Stimulated activated CD4-positive, alpha-beta T cell treated with anti-CD3 and anti-CD28 coated beads, Interleukin-15, amount 100 ng/mL, for 1 hour (primary cell): ENCODE results near the gene SHE.
"Not testable (repeated sequence)": the region's sequence is repeated elsewhere in the genome, so short reads cannot be mapped to it uniquely, and the experiment has no call there.

Experiments
- DNase-seq, 2 donors: peaks; one replicate each; pipeline ENCODE4 v3.0.0-alpha.2; 2020; ENCODE audit warnings: low read depth in 1 of 2, low spot score in 1 of 2

The SHE gene

GRCh38 chr1:154514066-154514553 lies 11.9 kb upstream of the SHE start:
- DNase-seq = no peak

DNA sequence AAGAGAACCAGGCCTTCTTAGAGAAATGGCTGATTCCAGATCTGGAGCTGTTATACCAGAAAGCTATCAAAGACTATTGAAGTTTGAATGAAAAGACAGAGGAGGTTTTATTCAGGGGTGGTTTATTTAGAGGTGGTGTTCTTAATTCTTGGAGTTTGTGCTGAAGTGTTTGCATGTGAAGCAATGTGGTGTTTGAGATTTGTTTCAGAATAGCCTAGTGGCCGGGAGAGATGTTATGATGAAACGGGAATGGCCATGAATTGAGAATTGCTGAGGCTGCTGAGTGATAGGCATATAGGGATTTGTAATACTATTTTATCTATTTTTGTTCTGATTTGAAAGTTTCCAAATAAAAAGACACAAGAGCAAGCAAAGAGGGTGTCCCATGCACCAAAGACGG lies 10.5 kb upstream of the SHE start:
- no peak for DNase-seq

DNA sequence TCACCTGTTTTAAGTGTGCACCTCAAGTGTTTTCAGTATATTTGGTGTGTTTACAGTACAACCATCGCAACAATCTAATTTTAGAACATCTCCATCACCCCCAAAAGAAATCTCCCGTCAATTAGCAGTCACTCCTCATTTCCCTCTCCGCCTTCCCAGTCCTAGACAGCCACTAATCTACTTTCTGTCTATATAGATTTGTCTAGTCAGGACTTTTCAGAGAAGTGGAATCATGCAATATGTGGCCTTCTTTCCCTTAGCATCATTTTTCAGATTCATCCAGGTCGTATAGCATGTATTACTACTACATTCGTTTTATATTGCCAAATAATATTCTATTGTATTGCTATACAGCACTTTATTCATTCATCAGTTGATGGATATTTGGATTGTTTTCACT lies 1.7 kb upstream of the SHE start:
- no peak for DNase-seq

- no peak for DNase-seq
These were observed 518 bp upstream of the SHE start for GRCh38 chr1:154502744-154503115.

- DNase-seq = no peak
These were observed 668 bp downstream of the SHE start for GRCh38 chr1:154501423-154502065.

DNA sequence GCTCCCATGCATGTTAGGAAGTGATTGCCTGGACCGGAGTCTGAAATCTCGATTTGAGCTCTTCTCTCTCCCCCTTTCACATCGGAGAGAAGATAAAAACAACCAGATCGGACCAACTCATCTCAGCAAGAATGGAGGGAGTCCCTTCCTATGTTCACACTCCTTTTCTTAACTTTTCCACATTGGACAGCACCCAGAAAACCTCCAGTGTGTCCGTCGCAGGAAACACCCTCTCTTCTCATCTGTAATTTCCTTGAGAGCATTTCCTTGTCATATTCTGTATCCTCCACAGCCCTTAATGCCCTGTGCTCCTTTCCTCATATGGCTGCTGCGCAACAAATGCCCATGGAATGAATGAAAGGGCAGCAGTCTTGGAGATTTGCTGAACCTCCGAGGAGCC lies 1.7 kb downstream of the SHE start:
- no peak for DNase-seq

- DNase-seq = no peak
These were observed 2.8 kb downstream of the SHE start for GRCh38 chr1:154499446-154499845.

GRCh38 chr1:154497026-154497806 lies 5.0 kb downstream of the SHE start:
- no peak for DNase-seq

DNA sequence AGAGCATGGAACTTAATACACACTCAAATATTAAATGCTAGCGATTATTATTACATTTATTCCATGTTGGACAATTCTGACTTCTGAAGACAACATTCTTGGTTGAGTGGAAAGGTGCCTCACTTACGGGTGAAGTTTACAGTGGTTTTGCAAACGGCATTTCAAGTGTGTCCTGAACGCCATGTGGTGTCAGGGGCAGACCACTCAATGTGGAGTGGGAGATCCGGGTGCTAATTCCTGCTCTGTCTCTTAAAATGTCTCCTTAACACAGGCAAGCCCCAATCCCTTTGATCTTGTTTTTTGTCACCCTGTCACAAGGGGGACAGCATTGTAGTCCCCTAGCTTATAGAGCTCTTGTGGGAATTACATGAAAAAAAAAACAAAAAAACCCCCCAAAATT lies 5.8 kb downstream of the SHE start:
- no peak for DNase-seq

DNA sequence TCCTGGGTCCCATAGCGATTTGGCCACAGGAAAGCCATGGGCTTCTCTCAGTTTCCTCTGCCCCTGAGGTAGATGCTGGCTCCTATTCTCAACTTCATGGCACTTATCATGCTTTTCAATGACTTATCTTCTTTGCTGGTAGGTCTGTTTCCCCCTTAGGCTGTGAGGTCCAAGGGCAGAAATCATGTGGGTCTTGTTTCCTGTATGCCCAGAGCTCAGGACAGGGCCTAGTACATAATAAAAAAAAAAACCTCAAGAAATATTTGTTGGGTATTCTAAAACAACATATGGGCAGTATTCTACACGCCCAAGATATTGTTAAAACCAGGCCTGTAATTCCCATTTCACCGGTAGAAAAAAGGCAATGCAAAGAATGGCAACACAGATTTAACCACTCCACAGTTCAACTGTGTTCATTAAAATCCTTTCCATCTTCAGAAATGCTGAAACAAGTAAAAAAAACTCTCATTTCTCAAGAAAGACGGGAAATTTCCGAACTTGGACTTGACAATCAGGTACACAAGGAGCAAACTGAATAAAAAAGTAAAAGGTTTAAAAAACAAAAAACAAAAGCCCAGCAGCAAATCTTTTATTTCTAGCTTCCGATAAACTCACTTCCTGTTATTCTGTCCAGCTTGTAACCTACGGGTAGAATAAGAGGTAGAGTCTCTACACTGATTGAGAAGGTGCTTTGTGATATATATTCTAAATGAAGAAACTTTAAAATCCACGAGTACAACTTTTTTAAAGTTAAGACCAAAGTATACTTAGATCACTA lies 6.5 kb downstream of the SHE start:
- no peak for DNase-seq

GRCh38 chr1:154493276-154493675 lies 8.9 kb downstream of the SHE start:
- DNase-seq = no peak

GRCh38 chr1:154492115-154492514 lies 10.1 kb downstream of the SHE start:
- DNase-seq = no peak

- DNase-seq = no peak
These were observed 11.9 kb downstream of the SHE start for GRCh38 chr1:154490317-154490716.

- DNase-seq = no peak
These were observed 12.4 kb downstream of the SHE start for GRCh38 chr1:154489695-154490274.

DNA sequence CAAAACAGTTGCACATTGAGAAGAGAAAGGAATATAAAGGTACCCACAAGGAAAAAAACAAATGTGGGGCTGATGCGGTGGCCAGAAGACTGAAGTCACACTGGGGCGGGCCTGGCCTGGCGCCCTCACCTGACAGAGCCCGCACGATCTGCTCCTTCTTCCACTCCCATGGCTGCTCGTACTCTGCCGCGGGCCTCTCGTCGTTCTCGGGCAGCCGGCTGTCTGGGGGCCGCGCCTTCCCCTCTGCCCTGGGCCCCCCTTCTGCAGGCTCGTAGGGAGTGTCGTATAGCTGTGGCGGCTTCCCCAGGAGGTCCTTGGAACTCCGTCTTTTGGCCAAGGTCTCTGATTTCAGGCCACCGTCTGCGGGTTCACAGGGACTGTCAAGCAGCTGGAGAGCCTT lies 13.3 kb downstream of the SHE start:
- DNase-seq = no peak

GRCh38 chr1:154486756-154487155 lies 15.5 kb downstream of the SHE start:
- DNase-seq = not testable (repeated sequence)

GRCh38 chr1:154485910-154486496 lies 16.2 kb downstream of the SHE start:
- no peak for DNase-seq

- DNase-seq = no peak
These were observed 17.1 kb downstream of the SHE start for GRCh38 chr1:154485106-154485505.

DNA sequence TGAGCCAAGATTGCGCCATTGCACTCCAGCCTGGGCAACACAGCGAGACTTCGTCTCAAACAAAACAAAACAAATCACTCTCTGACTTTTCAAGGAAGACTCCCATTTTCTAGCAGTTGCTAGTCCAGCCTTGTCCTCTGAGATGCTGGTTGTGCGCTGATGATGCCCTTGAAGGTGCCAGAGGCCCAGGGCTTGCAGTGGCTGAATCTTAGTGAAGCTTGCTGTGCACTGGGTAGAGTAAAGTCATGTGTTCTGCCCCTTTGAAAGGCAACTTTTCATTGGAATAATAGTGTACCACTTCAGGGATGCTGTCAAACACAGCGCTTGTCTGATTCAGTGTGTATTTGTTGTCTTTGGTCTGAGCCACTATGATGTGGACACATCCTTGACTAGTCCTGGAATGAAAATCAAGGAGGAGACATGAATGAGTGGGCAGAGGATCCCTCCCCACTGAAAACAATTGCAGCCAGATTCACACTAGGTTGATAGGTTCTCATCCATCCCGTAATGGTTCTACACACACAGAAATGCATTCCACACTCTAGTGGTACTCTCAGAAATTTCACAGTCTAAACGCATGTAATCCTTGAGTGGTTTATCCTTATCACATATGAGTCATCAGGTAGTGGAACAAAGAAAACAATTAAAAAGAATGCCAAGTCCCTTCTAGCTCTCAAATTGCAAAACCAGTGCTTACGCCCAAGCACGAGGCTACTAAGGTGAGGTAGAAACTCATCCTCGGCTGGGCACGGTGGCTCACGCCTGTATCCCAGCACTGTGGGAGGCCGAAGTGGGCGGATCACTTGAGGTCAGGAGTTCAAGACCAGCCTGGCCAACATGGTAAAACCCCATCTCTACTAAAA lies 18.0 kb downstream of the SHE start:
- DNase-seq = no peak

DNA sequence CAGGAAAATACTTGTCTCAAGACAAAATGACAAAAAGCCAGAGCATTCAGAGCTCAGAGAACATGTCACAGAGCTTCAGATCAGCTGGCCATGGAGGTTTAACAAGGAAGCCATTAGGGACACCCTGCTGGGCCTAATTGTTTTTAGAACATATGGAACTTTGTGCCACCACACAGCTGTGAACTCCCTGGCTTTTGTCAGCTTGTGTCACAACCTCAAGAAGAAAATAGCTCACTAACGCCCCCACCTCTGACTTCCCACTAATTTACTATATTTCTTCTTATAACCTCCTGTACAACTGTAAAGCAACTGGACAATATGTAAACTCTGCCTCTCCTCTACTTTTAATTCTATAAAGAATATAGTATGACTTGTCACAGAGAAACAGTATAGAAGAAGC lies 21.2 kb downstream of the SHE start:
- no peak for DNase-seq
